ENCODE results near the gene CBX6.

CBX6 gene

DNA sequence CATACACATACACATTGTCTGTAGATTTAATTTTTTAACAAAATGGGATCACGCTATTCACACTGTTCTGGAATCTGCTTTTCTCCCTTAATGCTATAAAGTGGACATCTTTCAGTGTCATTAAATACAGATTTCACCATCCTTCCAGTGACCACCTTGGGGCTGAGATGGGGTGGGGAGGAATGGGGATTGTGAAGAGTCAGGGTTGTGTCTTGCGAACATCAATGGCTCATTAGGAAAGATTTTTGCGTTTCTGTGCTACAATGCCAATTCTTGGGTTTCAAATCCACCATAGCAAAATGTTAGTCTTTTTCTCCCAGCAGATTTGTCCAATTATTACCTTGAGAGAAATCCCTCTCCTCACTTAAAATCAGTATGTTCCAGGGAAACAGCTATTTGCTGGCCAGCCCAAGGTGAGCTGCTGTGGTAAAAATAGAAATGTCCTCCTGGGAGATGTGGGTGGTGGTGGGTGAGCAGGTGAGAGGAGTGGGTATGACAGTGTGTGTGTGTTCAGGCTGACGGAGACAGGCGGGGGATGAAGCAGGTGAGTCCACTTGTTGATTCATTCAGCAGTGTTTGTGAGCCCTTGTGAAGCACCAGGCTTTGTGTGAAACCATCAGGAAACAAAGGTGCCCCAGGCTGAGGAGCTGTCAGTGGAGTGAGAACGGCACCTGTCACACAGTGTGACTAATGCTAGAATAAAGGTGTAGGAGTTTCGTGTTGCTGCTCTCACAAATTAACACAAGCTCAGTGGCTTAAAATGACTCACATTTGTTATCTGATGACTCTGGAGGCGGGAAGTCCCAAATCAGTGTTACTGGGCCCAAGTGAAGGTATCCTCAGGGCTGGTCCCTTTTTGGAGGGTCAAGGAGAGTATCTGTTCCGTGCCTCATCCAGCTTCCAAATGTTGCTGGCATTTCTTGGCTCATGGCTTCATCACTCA lies 1.7 kb upstream of the CBX6 start:
- DNase-seq: peak; percentile 35

DNA sequence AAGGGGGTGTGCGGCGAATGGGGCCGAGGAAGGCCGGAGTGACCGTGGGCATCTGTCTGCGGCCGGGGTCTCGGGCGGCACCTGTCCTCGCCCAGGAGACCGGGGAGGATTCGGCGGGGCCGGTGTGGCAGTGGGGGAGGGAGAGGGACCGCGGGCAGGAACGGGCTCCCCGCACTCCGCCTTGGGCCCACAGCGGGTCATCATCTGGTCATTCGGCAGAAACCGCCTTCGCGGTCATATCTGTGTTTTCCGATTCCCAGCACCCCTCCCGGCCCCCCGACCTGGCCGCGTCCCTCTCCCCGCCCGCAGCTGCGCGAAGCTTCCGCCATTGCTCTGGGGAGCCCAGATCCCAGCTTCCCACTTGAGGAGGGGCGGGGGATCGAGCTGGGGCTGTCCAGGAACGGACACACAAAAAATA lies 824 bp upstream of the CBX6 start:
- peak; percentile 43 for DNase-seq

DNA sequence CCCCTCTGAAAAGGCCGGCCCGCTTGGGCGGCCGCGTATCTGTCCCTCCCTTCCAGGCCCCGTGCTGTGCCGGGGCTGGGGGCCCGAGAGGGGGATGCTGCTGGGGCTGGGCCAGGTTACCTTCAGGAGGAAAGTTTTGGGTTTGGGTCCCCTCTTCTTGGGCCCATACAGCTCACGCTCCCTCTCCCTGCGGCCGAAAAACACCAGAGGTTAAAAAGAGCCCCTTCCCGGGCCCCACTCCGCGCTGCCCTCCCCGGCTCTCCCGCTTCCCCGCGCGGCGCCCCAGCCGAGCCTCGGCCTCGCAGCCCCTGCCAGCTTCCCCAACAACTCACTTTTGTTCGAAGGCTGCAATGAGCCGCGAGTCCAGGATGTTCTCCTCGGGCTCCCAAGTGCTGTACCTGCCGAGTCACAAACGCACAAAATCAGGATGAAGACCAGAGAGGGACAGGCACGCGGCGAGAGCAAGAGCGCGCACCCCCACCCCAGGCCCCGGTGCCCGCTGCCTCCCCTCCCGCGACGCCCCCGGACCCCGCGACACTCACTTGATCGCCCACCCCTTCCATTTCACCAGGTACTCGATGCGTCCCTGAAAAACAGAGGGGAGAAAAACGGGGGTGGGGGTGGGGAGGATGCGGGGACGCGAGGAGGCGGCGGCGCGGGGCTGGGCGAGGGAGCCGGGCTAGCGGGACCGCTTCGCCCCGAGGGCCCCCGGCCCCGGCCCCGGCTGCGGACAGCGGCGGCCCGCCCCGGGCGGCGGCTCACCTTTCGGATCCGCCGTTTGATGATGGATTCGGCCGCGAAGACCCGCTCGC lies 450 bp downstream of the CBX6 start:
- no peak for DNase-seq

DNA sequence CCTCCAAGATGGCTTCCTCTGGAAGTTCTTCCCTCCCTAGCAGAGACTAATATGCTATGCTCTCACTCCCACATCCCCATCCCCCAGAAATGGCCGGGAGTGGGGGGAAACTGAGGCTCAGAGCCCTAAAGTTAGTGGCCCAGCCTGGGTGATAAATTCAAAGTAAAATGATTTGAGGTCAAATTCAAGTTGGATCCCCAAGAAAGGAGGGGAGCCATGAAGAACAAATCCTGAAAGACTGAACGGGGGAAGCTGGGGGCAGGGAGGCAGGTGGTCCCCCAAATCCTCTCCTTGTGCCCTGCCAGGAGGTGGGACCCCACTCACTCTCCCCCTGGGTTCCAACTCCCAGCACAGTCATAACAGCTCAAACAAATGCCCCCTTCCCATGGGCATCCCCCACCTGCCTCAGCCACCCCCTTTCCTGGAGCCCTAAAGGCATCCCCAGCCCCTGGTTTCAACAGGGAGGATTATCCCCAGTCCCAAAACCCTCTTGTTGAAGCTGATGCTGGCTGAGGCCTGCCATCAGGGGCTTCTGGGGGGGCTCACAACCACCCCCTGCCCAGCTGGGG lies 1.1 kb downstream of the CBX6 start:
- DNase-seq: no peak

DNA sequence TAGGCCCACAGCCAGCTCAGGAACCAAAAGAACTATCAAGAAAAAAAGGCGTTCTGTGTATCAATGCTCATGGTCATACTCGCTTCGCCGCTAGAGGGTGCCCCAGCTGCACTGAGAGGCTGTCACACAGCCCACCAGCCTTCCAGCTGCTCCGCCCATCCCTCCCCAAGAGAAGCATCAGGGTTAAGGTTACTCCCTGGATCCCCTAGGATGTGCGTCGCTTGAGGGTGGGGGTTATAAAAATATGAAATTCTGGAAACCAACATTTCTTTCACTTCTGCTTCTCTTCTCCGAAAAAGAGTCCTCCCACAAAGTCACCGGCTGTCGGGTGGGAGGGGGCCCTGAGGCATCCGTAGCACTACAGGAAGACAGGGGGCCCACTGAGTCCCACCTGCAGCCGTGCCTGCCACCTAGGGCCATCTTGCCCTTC lies 1.7 kb downstream of the CBX6 start:
- peak; percentile 86 for DNase-seq

DNA sequence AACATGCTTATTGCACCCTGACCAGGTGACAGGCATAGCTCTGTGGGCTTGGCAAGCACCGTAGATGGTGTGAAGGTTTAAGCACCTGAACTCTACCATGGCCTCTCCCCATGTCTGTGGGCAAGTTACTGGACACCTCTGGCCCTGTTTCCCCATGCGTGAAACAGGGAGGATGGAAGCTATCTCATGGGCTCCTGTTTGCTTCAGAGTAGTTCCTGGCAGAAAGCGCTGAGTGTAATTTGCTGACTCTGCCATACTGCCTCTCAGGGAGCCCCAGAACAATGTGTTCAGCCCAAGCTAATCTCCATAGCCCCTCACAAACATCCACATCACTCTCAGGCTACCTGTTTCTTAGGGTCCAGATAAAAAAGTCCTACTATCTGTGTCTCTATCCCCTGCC lies 2.4 kb downstream of the CBX6 start:
- DNase-seq: no peak

DNA sequence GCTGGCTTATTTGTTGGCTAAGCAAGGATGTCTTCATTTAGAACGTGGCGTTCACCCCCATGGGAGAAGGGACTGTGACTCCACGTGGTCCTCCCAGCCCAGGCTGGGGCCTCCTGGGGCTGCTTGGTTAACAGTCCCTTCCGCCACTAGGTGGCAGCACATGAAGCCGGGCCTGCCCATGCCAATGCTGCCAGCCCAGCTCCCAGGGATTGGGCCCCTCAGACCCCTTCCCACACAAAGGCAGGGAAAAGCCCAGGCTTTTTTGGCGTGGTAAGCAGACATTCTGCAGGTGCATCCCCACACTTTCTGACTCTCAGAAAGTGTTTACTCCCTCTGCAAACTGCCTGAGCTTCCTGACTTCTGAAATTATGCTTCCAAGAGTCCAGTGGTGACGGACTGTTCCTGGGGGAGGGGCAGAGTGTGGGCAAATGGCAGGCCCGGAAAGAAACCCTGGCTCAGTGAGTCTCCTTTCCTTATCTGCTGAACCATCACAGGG lies 3.1 kb downstream of the CBX6 start:
- DNase-seq: peak; percentile 59

DNA sequence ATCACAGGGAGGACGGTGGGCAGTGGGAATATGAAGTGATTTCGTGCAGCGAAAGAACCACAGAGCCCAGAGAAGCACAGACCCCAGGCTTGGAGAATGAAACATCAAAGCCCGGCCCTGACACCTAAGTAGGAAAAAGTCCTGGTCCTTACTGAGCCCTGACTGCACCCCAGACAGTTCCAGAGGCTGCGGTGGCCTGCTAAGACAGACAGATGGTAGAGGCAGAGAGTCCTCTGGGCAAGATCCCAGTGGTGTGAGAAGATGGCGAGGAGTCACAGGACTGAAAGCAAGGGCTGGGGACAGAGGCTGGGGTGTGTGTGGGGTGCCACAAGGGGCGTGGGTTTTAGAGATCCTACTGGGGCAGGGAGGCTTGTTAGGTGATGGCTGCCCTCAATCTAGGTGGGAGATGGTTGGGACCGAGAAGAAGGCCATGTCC lies 3.7 kb downstream of the CBX6 start:
- no peak for DNase-seq

DNA sequence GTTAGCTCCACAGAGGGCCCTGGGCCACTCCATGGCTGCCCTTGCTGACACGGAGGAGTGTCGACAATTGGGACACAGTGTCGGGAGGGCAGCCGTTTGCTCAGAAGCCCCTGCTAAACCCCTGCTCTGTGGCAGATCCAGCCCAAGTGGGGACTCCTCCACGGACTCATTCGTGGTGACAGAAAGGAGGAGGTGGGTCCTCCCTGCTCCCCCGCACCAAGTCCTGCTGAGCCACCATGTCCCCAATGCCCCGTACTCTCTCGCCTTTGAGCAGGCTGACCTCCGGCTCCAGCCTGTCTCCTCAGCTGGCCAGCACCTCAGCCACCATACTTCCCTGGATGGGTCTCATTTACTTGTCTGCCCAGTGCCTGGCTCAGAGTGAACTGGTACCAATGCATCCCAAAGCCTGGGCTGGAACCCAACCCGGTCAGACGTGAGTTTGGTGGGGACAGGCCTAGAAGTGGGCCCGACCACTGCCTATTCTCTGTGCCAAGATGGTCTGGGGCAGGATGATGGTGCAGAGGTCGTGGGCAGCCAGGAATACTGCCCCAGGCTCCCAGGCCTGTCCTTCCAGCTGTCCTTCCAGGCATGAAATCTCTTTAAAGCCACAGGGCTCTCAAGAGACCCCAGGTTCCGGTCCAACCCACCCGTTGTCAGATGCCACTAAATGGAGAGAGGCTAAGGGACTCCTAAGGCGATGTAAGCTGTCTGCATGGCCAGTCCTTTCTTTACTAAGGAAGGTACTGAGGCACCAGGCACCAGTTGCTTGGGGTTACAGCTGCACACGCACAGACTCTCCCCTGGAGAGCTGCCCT lies 4.3 kb downstream of the CBX6 start:
- no peak for DNase-seq

DNA sequence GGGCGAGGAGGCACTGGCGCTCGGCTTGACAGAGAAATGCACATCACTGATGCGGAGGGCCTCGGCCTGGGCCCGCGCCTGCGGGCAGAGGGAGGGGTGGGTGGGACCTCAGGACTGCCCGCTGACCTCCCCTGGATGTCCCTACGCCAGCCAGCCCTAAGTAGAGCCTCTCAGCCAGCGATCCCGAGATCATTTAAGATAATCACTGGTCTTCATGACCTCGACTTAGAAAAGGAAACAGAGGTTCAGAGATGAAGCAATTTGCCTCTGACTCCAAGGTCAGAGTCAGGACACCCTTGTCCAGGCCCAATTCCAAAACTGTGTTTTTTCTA lies 4.9 kb downstream of the CBX6 start:
- DNase-seq: no peak

DNA sequence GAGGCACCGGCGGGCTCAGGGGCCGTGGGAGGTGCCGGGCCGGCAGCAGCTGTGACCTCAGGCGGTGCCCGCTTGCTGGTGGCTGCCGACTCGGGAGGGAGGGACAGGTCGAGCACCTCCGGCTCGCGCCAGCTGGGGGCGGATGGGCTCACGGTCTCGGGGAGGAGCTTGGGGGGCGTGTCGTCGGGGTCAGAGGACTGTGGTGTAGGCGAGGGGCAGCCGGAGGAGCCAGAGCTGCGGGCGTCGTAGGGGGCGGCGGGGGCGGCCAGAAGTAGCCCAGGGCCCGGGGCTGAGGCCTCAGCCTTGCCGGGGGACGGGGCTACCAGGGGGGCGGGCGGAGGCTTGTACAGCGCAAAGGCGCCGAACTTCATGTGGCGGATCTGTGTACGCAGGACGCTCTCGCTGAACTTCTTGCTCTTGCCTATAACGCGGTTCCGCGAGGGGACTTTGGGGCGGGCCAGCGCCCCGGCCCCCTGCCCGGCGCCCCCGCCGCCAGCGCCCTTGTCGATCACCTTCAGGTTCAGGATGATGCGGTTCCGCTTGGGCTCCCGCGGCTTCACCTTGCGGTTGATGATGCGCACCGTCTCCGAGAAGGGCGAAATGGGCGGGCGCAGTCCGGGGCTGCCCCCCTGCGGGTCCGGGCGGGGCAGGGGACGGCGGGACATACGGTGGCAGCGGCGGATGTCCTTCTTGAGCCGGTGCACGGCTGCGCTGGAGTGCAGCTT lies 5.5 kb downstream of the CBX6 start:
- no peak for DNase-seq

DNA sequence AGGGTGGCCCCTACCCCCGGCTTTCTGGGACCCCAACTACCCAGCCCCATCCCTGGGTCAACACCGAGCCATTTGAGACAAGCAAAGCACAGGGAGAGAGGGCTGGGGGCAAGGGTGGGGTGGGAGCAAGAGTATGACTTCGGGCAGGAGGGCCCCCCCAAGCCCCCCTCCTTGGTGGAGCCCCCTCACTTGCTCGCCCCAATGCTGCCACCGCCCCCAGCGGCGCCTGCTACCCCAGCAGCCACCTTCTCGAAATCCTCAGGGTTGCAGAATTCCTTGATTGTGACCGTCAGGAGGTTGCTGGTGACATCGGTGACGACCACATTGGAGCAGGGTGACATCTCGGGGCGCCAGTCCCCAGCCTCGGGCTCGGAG lies 6.0 kb downstream of the CBX6 start:
- no peak for DNase-seq

DNA sequence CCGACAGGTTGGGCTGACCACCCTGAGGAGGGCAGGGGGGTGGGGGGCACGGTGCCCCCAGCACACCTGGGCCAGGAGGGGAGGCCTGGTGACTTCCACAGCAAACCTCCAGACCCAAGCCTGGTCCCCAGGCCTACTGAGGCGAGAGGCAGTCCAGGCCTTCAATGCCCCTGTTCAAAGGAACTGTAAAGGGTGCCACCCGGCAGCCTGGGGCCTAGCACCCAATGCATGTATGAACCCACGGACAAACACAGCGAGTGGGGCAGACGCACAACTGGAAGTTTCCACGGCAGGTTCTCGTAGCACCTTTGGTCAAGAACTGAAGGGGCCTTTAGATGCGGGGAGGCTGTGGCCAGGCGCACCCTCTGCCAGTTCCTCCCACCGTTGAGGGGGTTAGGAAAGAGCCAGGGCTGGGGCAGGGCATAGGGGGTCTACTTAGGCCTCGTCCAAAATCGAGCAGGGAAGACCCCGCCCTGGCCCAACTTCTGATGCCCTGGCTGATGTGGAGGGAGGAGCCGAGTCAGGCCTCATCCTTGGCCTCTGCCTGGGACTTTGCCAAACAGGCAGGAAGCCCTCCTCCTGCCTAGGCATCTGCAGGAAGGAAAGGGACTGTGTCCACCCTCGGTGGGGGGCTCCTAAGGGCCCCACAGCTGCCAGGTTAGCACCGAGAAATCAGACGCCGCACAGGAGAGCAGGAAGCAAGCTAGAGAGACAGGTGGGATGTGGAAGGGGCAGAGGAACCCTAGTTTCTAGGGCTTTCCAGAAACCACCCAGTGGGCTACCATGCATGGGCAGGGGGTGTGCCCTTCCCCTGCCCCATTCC lies 6.6 kb downstream of the CBX6 start:
- no peak for DNase-seq

DNA sequence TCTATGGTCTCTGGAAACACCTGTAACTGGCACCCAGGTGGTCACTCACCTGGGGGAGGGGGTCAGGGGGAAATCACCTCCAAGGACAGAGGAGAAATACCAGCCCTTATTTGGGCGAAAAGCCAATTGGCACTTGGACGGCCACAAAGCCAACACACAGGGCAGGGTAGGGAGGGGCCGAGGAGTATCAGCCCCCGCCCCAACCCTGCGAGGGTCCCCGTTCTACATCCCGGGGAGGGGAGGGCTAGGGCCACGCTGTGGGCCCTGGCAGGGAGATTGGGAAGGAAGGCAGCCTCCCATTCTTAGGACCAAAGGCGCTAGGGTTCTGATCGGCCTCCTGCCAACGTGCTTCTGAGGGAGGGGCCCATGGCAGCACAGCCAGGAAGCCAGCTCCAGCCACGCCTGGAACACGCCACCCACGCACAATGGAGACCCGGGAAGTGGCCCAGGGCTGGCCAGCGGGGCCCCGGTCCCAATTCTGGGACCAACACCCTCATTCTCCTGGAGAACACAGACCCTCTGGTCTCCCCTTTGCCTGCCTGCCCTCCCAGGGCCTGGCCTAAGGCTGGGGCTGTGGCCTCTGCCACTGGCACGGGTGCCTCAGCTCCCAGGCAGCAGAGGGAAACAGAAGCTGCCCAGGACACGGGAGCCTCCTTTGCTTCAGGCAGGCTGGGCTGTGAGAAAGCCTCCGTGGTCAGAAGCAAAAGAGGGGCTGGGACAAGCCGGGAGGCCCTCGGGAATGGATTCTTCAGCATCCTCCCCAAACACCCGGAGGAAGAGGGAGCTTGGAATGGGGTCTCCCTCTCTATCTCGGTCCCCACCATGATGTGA lies 7.4 kb downstream of the CBX6 start:
- DNase-seq: no peak

DNA sequence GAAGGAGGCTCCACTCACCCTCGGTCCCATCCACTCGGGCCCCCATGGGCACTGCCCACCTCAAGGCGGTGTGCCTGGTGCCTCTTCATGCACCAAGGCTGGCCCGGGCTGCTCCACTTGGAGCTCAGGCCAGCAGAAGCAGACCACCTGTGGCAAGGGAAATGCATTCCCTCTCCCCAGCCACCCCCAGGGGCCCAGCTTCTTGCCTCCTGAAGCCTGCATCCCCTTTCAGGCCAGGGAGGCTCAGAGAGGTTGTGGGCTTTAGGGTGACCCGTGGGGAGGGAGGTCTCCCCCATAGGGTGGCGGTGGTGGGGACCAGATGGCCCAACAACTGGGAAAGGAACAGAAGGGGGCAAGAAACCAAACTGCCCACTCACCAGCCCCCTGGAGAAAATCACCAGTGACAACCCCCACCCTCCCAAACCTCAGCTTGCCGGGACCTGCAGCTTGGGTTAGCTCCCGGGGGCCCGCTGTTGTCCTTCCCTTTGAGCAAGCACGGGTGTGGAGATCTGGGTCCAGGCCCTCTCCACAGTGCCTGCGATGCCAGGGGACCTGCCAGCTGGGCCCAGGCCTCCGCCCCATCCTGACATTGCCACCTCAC lies 8.4 kb downstream of the CBX6 start:
- DNase-seq: no peak

DNA sequence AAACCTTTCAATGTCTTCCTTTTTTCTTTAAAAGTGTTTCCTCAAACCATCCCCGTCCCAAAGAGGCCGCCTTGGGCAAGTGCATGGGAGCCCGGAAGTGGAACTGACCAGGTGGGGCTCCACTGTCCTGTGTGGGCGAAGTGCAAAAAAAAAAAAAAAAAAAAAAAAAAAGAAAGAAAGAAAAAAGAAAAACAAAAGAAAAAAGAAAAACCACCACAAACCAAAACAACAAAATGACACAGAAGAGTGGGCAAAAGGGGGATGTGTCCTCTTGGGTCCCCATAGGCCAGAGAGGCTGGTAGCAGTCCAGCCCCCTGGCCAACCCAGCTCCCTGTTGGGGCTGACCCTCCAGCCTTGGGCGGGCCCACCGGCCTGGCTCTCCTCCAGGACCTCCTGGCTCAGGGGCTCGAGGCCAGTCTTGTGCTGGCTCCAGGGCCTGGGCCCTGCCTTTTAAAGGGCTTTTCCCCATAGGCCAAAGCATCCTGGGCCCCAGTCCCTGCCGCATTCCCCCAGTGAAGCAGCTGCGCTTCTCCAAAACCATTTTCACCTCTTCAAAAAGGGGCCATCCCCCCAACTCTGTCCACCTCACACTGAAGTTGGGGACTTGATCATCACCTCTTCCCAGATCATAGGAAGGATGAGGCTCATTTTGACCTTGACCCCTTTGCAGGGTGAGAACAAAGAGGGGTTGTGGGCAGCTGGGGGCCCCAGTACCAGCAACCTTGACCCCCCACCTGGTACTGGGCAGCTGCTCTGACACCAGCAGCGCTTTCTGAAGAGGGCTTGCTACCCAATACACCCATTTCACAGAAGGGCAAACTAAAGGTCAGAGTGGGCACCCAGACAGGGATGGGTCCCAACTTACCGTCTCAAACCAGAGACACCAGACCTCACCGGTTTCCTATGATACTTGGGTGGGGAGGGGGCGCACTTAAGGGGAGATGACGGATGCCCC lies 9.4 kb downstream of the CBX6 start:
- no peak for DNase-seq

DNA sequence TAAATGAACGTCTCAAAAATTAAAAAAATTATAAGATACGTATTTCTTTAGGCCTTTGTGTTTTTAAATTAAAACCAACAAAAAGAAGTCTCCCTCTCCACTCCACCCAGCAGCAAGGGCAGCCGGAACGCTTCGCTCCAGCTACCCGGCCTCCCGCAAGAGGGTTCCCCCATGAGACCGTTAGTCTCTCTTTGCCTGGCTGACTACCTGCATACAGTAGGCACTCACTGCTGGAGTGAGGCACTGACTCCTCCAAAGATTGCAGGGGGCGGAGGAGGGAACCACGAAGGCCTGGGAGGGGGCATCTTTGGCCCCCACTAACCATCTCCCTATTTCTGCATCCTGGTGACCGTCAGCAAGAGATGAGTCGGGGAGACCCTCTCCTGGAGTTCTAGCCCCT lies 10.1 kb downstream of the CBX6 start:
- no peak for DNase-seq

DNA sequence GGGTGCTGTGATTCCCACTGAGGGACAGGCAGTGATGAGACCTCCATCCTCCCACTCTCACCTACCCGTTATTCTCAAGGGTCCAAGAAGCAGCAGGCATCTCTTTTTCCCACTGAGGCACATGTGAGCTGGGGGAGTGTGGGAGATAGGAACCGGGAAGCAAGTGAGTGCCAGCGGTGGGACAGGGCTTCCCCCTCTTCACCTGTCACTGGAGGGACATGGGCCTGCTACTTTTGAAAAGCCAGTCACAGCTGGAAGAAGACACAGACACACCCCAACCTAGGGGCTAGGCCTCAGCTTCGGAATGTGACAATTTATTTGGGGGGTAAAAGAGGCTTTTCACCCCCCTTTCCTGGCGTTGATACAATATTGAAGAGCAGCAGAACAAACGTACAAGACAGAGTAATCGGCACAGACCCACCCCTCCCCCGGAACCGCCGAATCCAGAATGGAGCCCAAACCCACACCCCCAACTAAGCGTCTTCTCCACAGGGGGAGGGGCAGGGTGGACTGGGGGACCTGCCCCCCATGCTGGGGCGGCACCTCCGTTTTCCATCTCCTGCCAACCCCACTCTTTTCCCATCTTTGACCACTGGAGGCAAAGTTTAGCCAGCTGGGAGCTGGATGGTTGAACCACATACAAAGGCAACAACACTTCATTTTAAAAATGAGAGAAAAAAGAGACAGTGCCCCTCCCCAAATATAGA lies 10.7 kb downstream of the CBX6 start:
- no peak for DNase-seq

Measured in NCI-H2171 treated with DMSO at 0.1 percent for 48 hours (cell line).